Measurements from ENCODE around the gene MAN1A1.

MAN1A1 gene

DNA sequence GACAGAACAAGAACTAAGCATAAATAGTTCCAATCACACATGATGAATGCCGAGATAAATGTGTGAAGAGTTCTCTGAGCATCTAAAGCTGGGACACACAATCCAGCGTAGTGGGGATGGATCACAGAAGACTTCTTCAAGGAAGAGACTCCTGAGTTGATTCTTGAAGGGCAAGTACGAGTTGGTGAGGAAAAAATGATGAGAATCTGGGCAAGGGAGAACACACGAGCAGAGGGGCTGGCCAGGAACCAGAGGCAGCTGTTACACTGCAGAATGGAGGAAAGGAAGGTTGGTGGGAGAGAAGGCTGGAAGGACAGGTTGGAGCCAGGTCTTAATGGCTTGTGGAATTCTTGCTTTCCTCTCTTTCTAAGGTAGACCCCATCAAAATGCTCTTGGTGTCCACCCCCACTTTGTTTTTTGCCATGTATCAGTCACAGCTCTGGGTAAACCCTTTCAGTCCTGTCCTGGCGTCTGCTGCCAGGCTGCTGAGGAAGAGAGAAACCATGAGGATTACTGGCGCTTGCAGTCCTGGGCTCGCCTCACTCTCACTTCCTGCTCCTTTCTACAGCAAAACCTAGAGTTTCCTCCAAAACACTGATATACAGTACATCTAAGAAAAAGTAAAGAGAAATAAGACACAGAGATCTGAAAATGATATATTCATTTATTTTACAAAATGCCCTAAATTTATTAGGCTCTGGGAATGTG is 143.5 kb downstream of the MAN1A1 start:
- no peak overlapping the region for H3K4me2 ChIP-seq (ENCODE audit: low read depth, low read length, poor library complexity, severe bottlenecking)
- TF ChIP-seq EZH2phosphoT487 (conservative IDR thresholded peaks at IDR 0.05; ENCODE audit: low read length) = no peak
- TF ChIP-seq, protein P1, sequence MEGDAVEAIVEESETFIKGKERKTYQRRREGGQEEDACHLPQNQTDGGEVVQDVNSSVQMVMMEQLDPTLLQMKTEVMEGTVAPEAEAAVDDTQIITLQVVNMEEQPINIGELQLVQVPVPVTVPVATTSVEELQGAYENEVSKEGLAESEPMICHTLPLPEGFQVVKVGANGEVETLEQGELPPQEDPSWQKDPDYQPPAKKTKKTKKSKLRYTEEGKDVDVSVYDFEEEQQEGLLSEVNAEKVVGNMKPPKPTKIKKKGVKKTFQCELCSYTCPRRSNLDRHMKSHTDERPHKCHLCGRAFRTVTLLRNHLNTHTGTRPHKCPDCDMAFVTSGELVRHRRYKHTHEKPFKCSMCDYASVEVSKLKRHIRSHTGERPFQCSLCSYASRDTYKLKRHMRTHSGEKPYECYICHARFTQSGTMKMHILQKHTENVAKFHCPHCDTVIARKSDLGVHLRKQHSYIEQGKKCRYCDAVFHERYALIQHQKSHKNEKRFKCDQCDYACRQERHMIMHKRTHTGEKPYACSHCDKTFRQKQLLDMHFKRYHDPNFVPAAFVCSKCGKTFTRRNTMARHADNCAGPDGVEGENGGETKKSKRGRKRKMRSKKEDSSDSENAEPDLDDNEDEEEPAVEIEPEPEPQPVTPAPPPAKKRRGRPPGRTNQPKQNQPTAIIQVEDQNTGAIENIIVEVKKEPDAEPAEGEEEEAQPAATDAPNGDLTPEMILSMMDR (IDR thresholded peaks at IDR 0.05; ENCODE audit: insufficient read depth, low read length, poor library complexity, severe bottlenecking) = no peak
- H3K9me2 ChIP-seq (replicated peaks; ENCODE audit: insufficient read depth, low read length) = no peaks in the 10 kb centered on the region
- H3K9me3 ChIP-seq (ENCODE audit: insufficient read depth, low read length) = no peaks in the 10 kb centered on the region
- H2AFZ ChIP-seq (ENCODE audit: low read depth, low read length, severe bottlenecking) = no peak overlapping the region
- no peaks in the 10 kb centered on the region for H3F3A ChIP-seq (ENCODE audit: insufficient read depth)
- H3K36me3 ChIP-seq (ENCODE audit: low read length) = no peaks in the 10 kb centered on the region
- H3K9ac ChIP-seq (ENCODE audit: low read length) = no peak overlapping the region
- H3K79me2 ChIP-seq (ENCODE audit: insufficient read depth, low read length) = no peaks in the 10 kb centered on the region
- no peaks in the 10 kb centered on the region for H4K20me1 ChIP-seq (ENCODE audit: low read depth, low read length)
- no peaks in the 10 kb centered on the region for H3K27me3 ChIP-seq (ENCODE audit: low read length)
- H3K27ac ChIP-seq (ENCODE audit: low read depth, low read length) = no peak overlapping the region
- H3K4me3 ChIP-seq (ENCODE audit: insufficient read depth, low read length, poor library complexity, severe bottlenecking) = no peak overlapping the region

DNA sequence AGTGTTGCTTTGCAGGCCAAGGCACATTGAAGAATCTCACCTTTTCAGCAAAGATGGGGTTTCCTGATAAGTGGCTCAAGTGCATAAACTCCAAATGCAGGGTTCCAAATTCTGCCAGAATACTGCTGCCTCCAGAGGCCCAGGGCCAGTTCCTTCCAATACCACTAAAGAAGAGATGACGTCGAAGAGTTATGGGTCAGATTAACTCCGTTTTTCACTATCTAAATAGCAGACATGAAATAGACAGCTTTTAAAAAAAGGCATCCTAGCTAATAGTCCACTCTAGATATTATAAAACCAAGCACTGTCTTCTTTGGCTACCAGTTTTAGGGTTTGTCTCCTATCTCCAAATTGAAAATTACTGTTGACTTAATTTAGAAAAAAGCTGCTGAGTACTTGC is 144.8 kb downstream of the MAN1A1 start:
- Histone ChIP-seq H2AFZ (ENCODE audit: low read depth, low read length, severe bottlenecking) (no peak overlapping the region), H3K27me3 (ENCODE audit: low read length) (no peaks in the 10 kb centered on the region), H3K79me2 (ENCODE audit: insufficient read depth, low read length) (no peaks in the 10 kb centered on the region), H3K4me3 (ENCODE audit: insufficient read depth, low read length, poor library complexity, severe bottlenecking) (no peak overlapping the region), H3K9ac (ENCODE audit: low read length) (no peak overlapping the region), H3F3A (ENCODE audit: insufficient read depth) (no peaks in the 10 kb centered on the region), H4K20me1 (ENCODE audit: low read depth, low read length) (no peaks in the 10 kb centered on the region), H3K9me3 (ENCODE audit: insufficient read depth, low read length) (no peaks in the 10 kb centered on the region), H3K36me3 (ENCODE audit: low read length) (no peaks in the 10 kb centered on the region), H3K4me2 (ENCODE audit: low read depth, low read length, poor library complexity, severe bottlenecking) (no peak overlapping the region), H3K9me2 (replicated peaks; ENCODE audit: insufficient read depth, low read length) (no peaks in the 10 kb centered on the region), H3K27ac (ENCODE audit: low read depth, low read length) (no peak overlapping the region)
- TF ChIP-seq, protein P1 (IDR thresholded peaks at IDR 0.05; ENCODE audit: insufficient read depth, low read length, poor library complexity, severe bottlenecking) = no peak
- TF ChIP-seq EZH2phosphoT487 (conservative IDR thresholded peaks at IDR 0.05; ENCODE audit: low read length) = no peak

DNA sequence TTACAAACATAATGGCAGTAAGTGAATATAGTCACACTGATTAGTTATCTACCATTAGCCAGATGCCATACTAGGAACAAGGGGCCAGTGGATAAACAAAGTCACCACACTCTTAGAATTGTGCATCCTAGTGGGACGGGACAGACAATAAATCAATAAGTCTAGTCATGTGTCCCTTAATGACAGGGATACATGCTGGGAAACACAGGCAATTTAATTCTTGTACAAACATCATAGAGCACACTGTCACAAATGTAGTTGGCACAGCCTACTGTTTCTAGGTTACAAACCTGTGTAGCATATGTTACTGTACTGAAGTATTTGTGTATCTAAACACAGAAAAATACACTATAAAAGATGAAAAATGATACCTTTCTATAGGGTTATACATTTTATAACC is 148.1 kb downstream of the MAN1A1 start:
- H4K20me1 ChIP-seq (ENCODE audit: low read depth, low read length) = no peaks in the 10 kb centered on the region
- no peak overlapping the region for H3K27ac ChIP-seq (ENCODE audit: low read depth, low read length)
- H3K27me3 ChIP-seq (ENCODE audit: low read length) = no peaks in the 10 kb centered on the region
- H3K36me3 ChIP-seq (ENCODE audit: low read length) = no peaks in the 10 kb centered on the region
- H3K79me2 ChIP-seq (ENCODE audit: insufficient read depth, low read length) = no peaks in the 10 kb centered on the region
- no peak overlapping the region for H2AFZ ChIP-seq (ENCODE audit: low read depth, low read length, severe bottlenecking)
- H3K4me3 ChIP-seq (ENCODE audit: insufficient read depth, low read length, poor library complexity, severe bottlenecking) = no peak overlapping the region
- no peak overlapping the region for H3K9ac ChIP-seq (ENCODE audit: low read length)
- no peaks in the 10 kb centered on the region for H3F3A ChIP-seq (ENCODE audit: insufficient read depth)
- no peak overlapping the region for H3K4me2 ChIP-seq (ENCODE audit: low read depth, low read length, poor library complexity, severe bottlenecking)
- no peaks in the 10 kb centered on the region for H3K9me2 ChIP-seq (replicated peaks; ENCODE audit: insufficient read depth, low read length)
- no peak for TF ChIP-seq EZH2phosphoT487 (conservative IDR thresholded peaks at IDR 0.05; ENCODE audit: low read length)
- TF ChIP-seq, protein P1 (IDR thresholded peaks at IDR 0.05; ENCODE audit: insufficient read depth, low read length, poor library complexity, severe bottlenecking) = no peak
- H3K9me3 ChIP-seq (ENCODE audit: insufficient read depth, low read length) = no peaks in the 10 kb centered on the region

All from SU-DHL-6 (cell line).